ENCODE data around the gene IMMP2L. TPM values are rescaled to one million over a fixed set of nuclear protein-coding genes. Genes with fewer than 3 reads are reported as not detected.

IMMP2L gene
- total RNA-seq, 3 donors from 2014 or later (not counting 1 experiment from before 2014, with no cell fraction given), result 6.9 to 9.2 (median 8.7) TPM

DNA sequence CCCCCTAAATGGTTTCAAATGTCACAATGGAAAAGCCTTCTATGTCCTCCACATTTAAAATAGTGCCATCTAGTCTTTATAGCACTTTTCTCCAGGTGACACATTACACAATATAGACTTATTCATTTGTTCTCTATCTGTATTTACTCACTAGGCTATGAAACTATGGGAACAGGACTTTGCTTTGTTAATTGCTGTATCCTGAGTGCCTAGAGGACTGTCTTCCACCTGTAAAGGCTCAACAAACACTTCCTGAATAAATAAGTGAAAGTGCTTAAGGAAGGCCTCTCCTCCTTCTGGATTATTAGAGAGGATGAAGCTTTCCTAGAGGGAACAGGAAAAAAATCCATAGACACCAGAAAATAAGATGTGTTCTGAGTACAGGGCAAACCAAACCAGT lies 868.9 kb downstream of the IMMP2L start:
- DNase-seq, result no peak
- Histone ChIP-seq H3K4me1 (ENCODE audit: control insufficient read depth, insufficient read depth, low read length) (no peaks in the 10 kb centered on the region), H3K36me3 (ENCODE audit: control insufficient read depth, insufficient read depth, low read length) (no peaks in the 10 kb centered on the region), H3K4me3 (ENCODE audit: low read length) (no peak overlapping the region), H3K27ac (ENCODE audit: low read length) (no peak overlapping the region), H3K9me3 (ENCODE audit: control insufficient read depth, insufficient read depth, low read length) (no peaks in the 10 kb centered on the region), H3K27me3 (ENCODE audit: control insufficient read depth, insufficient read depth, low read length) (no peaks in the 10 kb centered on the region)
- H3K4me3 Mint-ChIP-seq, result no peak overlapping the region
- no peaks in the 10 kb centered on the region for H3K4me1 Mint-ChIP-seq
- intact Hi-C loops (cut with micrococcal nuclease), result no loop called here
- TF ChIP-seq, protein P1, sequence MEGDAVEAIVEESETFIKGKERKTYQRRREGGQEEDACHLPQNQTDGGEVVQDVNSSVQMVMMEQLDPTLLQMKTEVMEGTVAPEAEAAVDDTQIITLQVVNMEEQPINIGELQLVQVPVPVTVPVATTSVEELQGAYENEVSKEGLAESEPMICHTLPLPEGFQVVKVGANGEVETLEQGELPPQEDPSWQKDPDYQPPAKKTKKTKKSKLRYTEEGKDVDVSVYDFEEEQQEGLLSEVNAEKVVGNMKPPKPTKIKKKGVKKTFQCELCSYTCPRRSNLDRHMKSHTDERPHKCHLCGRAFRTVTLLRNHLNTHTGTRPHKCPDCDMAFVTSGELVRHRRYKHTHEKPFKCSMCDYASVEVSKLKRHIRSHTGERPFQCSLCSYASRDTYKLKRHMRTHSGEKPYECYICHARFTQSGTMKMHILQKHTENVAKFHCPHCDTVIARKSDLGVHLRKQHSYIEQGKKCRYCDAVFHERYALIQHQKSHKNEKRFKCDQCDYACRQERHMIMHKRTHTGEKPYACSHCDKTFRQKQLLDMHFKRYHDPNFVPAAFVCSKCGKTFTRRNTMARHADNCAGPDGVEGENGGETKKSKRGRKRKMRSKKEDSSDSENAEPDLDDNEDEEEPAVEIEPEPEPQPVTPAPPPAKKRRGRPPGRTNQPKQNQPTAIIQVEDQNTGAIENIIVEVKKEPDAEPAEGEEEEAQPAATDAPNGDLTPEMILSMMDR (IDR thresholded peaks at IDR 0.05), result no peak
- no peaks in the 10 kb centered on the region for H3K27me3 Mint-ChIP-seq (ENCODE audit: low read depth in 2 of 2)
- H3K36me3 Mint-ChIP-seq, result no peaks in the 10 kb centered on the region
- peaks cover 13% of the 10 kb centered on the region in 2 donors for H3K9me3 Mint-ChIP-seq
- no peak overlapping the region for H3K27ac Mint-ChIP-seq
- no peak for ATAC-seq

DNA sequence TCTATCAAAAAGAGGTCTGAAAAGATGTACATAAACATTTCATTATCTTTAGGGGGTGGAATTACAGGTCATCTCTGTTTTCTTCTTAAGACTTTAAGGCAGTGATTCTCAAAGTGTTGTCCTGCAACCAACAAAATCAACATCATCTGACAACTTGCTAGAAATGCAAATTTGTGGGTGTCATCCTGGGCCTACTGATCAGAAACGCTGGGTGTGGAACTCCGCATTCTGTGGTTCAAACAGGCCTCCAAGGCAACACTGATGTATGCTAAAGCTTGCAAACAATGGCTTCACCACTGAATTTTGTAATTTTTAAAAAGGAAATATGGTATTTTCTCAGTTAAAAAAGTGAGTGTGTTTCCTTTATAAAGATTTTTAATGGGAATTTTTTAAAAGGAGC lies 873.4 kb downstream of the IMMP2L start:
- no peaks in the 10 kb centered on the region for H3K4me1 ChIP-seq (ENCODE audit: control insufficient read depth, insufficient read depth, low read length)
- no peaks in the 10 kb centered on the region for H3K27me3 ChIP-seq (ENCODE audit: control insufficient read depth, insufficient read depth, low read length)
- ATAC-seq (no peak), DNase-seq (no peak)
- no peak overlapping the region for H3K4me3 ChIP-seq (ENCODE audit: low read length)
- Mint-ChIP-seq H3K36me3 (no peaks in the 10 kb centered on the region), H3K4me1 (no peaks in the 10 kb centered on the region), H3K9me3 (peaks cover 2% of the 10 kb centered on the region in 2 donors), H3K27ac (no peak overlapping the region), H3K27me3 (ENCODE audit: low read depth in 2 of 2) (no peaks in the 10 kb centered on the region), H3K4me3 (no peak overlapping the region)
- H3K27ac ChIP-seq (ENCODE audit: low read length), result no peak overlapping the region
- WGBS (ENCODE audit: insufficient coverage), result 90% methylated on average over 2 of the region's 2 CpGs
- intact Hi-C loops (cut with micrococcal nuclease), result no loop called here
- H3K36me3 ChIP-seq (ENCODE audit: control insufficient read depth, insufficient read depth, low read length), result no peaks in the 10 kb centered on the region
- H3K9me3 ChIP-seq (ENCODE audit: control insufficient read depth, insufficient read depth, low read length), result no peaks in the 10 kb centered on the region
- TF ChIP-seq, protein P1 (IDR thresholded peaks at IDR 0.05), result no peak

DNA sequence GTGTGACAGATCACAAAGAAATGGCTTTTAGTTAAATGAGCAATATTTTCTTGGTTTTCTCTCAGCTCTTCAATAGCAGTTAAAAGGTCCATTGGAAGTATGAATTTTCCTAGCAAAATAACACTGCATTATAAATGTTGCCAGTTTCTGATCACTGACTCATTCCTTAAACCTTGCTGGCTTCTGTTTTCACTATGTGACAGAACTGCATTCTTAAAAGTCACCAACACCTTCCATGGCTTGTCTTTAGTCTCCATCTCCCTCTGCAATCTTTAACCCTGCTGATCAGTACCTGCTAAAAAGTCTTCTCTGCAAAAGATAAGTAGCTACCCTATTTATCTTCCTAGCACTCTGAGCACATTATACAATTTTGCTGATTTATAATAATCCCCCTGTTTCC lies 876.4 kb downstream of the IMMP2L start:
- Mint-ChIP-seq H3K4me1 (no peaks in the 10 kb centered on the region), H3K9me3 (peaks cover 4 to 9% of the 10 kb centered on the region in 2 donors), H3K27ac (no peak overlapping the region), H3K4me3 (no peak overlapping the region), H3K36me3 (no peaks in the 10 kb centered on the region), H3K27me3 (ENCODE audit: low read depth in 2 of 2) (no peaks in the 10 kb centered on the region)
- ATAC-seq (no peak), DNase-seq (no peak)
- TF ChIP-seq, protein P1 (IDR thresholded peaks at IDR 0.05), result no peak
- Histone ChIP-seq H3K36me3 (ENCODE audit: control insufficient read depth, insufficient read depth, low read length) (no peaks in the 10 kb centered on the region), H3K4me3 (ENCODE audit: low read length) (no peak overlapping the region), H3K27ac (ENCODE audit: low read length) (no peak overlapping the region), H3K9me3 (ENCODE audit: control insufficient read depth, insufficient read depth, low read length) (no peaks in the 10 kb centered on the region), H3K27me3 (ENCODE audit: control insufficient read depth, insufficient read depth, low read length) (no peaks in the 10 kb centered on the region), H3K4me1 (ENCODE audit: control insufficient read depth, insufficient read depth, low read length) (no peaks in the 10 kb centered on the region)
- intact Hi-C loops (cut with micrococcal nuclease), result no loop called here

DNA sequence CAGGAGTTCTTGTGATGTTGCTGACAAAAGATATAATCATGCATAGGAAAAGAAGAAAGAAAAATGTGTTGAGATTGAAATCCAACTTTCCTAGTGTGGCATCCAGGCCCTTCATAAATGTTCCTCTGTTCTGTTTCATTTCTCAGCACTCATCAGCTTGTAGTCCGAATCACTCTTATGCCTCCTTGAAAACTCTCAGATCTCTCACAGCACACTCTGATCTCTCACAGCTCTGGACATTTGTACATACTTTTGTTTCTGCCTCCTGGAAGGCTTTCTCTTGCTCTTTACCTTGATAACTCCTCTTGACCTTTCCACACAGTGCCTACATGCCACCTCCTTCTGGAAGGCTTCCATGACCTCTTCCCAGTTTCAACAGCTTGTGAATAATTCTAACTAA lies 880.4 kb downstream of the IMMP2L start:
- H3K4me3 ChIP-seq (ENCODE audit: low read length), result no peak overlapping the region
- Mint-ChIP-seq H3K27ac (no peak overlapping the region), H3K4me3 (no peak overlapping the region), H3K27me3 (ENCODE audit: low read depth in 2 of 2) (no peaks in the 10 kb centered on the region), H3K9me3 (peaks cover 6 to 10% of the 10 kb centered on the region in 2 donors), H3K4me1 (no peaks in the 10 kb centered on the region), H3K36me3 (no peaks in the 10 kb centered on the region)
- no peaks in the 10 kb centered on the region for H3K9me3 ChIP-seq (ENCODE audit: control insufficient read depth, insufficient read depth, low read length)
- intact Hi-C loops (cut with micrococcal nuclease), result no loop called here
- 59% methylated on average over 1 of the region's 1 CpG for WGBS (ENCODE audit: insufficient coverage)
- ATAC-seq, result no peak
- no peaks in the 10 kb centered on the region for H3K27me3 ChIP-seq (ENCODE audit: control insufficient read depth, insufficient read depth, low read length)
- no peak for DNase-seq
- no peak overlapping the region for H3K27ac ChIP-seq (ENCODE audit: low read length)
- TF ChIP-seq, protein P1 (IDR thresholded peaks at IDR 0.05), result no peak
- no peaks in the 10 kb centered on the region for H3K4me1 ChIP-seq (ENCODE audit: control insufficient read depth, insufficient read depth, low read length)
- H3K36me3 ChIP-seq (ENCODE audit: control insufficient read depth, insufficient read depth, low read length), result no peaks in the 10 kb centered on the region
